DND-41 (cell line): Measurements from ENCODE around the gene TEX22.

Source experiments
- ATAC-seq: fragments of 200-7000 bp; cut with Tn5 transposase; 3 replicates; pipeline ENCODE4 v1.9.1; 2021; ENCODE audit warnings: low read depth; ENCODE audit not compliant: insufficient read depth
- DNase-seq: peaks from one replicate; pipeline ENCODE4 v3.0.0-alpha.2; 2020
- H2AFZ ChIP-seq: 2 replicates; pipeline ENCODE4 v1.6.0; 2012; ENCODE audit warnings: low read depth, low read length
- H3K27ac ChIP-seq: 2 replicates; pipeline ENCODE4 v1.5.1; 2012; ENCODE audit warnings: low read length, inconsistent platforms
- H3K27me3 ChIP-seq: fragments of 200-600 bp; sonication (generic); 2 replicates; pipeline ENCODE4 v1.6.0; 2012; ENCODE audit warnings: low read length, mild to moderate bottlenecking, inconsistent platforms; ENCODE audit not compliant: insufficient read depth, poor library complexity
- H3K36me3 ChIP-seq: 2 replicates; pipeline ENCODE4 v1.5.1; 2012; ENCODE audit warnings: low read length, inconsistent platforms; ENCODE audit not compliant: insufficient read depth
- H3K4me1 ChIP-seq: 2 replicates; pipeline ENCODE4 v1.5.1; 2012; ENCODE audit warnings: mild to moderate bottlenecking, low read length; ENCODE audit not compliant: insufficient read depth
- H3K4me2 ChIP-seq: 2 replicates; pipeline ENCODE4 v1.6.0; 2012; ENCODE audit warnings: mild to moderate bottlenecking, moderate library complexity, low read length, inconsistent platforms; ENCODE audit not compliant: insufficient read depth
- H3K4me3 ChIP-seq, 2 experiments: fragments of 200-600 bp in 1 of 2; shearing (Covaris generic) in 1 of 2; 2 replicates each; pipeline ENCODE4 v1.5.1; 2012 to 2016; ENCODE audit warnings: inconsistent platforms in 2 of 2, low read length in 2 of 2, mild to moderate bottlenecking in 2 of 2, low read depth in 1 of 2, moderate library complexity in 1 of 2
- H3K79me2 ChIP-seq: 2 replicates; pipeline ENCODE4 v1.6.0; 2012; ENCODE audit warnings: low read length, inconsistent platforms; ENCODE audit not compliant: insufficient read depth
- H3K9ac ChIP-seq: 2 replicates; pipeline ENCODE4 v1.6.0; 2012; ENCODE audit warnings: low read depth, mild to moderate bottlenecking, inconsistent platforms, low read length, moderate library complexity
- H3K9me3 ChIP-seq: 2 replicates; pipeline ENCODE4 v1.5.1; 2012; ENCODE audit warnings: low read length, moderate library complexity, mild to moderate bottlenecking, inconsistent platforms; ENCODE audit not compliant: insufficient read depth, severe bottlenecking
- H4K20me1 ChIP-seq: 2 replicates; pipeline ENCODE4 v1.6.0; 2012; ENCODE audit warnings: low read length; ENCODE audit not compliant: insufficient read depth
- CTCF ChIP-seq: IDR thresholded peaks from 2 replicates; pipeline ENCODE4 v1.5.1; 2012; ENCODE audit warnings: borderline replicate concordance, low read length, moderate library complexity, mild to moderate bottlenecking; ENCODE audit not compliant: poor library complexity, severe bottlenecking; ENCODE audit errors: extremely low read depth
- EZH2 ChIP-seq: IDR thresholded peaks from 3 replicates; pipeline ENCODE4 v1.6.1; 2012; ENCODE audit warnings: borderline replicate concordance, low read depth, mild to moderate bottlenecking, moderate library complexity, low read length, inconsistent platforms; ENCODE audit not compliant: severe bottlenecking

TEX22 gene

GRCh38 chr14:105445901-105446845 lies 47.8 kb downstream of the TEX22 start:
- Histone ChIP-seq H3K27ac (no peak overlapping the region), H4K20me1 (peaks cover 79% of the 10 kb centered on the region), H3K4me2 (no peak overlapping the region), H3K9ac (no peak overlapping the region), H3K36me3 (peaks cover 77% of the 10 kb centered on the region), H3K4me3 (no peak overlapping the region), H2AFZ (no peak overlapping the region), H3K27me3 (no peaks in the 10 kb centered on the region), H3K4me1 (no peaks in the 10 kb centered on the region), H3K79me2 (peaks cover 57% of the 10 kb centered on the region), H3K9me3 (no peaks in the 10 kb centered on the region)
- no peak for TF ChIP-seq EZH2
- TF ChIP-seq CTCF, result no peak
- DNase-seq (no peak), ATAC-seq (no peak)

- Histone ChIP-seq H3K9me3 (no peaks in the 10 kb centered on the region), H3K79me2 (peaks cover 56% of the 10 kb centered on the region), H2AFZ (no peak overlapping the region), H3K4me3 (no peak overlapping the region), H3K4me1 (no peaks in the 10 kb centered on the region), H3K36me3 (peaks cover 82% of the 10 kb centered on the region), H3K9ac (no peak overlapping the region), H3K4me2 (no peak overlapping the region), H4K20me1 (peaks cover 82% of the 10 kb centered on the region), H3K27me3 (no peaks in the 10 kb centered on the region), H3K27ac (no peak overlapping the region)
- DNase-seq (no peak), ATAC-seq (no peak)
- TF ChIP-seq CTCF (no peak), EZH2 (no peak)
Observed at GRCh38 chr14:105446971-105447370, 48.6 kb downstream of the TEX22 start.

GRCh38 chr14:105447651-105448640 lies 49.6 kb downstream of the TEX22 start:
- Histone ChIP-seq H3K79me2 (peaks cover 50% of the 10 kb centered on the region), H3K4me3 (no peak overlapping the region), H3K9ac (no peak overlapping the region), H3K27me3 (no peaks in the 10 kb centered on the region), H3K9me3 (no peaks in the 10 kb centered on the region), H3K36me3 (peaks cover 82% of the 10 kb centered on the region), H2AFZ (no peak overlapping the region), H3K4me1 (no peaks in the 10 kb centered on the region), H4K20me1 (peaks cover 72% of the 10 kb centered on the region), H3K27ac (no peak overlapping the region), H3K4me2 (no peak overlapping the region)
- DNase-seq (no peak), ATAC-seq (no peak)
- TF ChIP-seq CTCF (no peak), EZH2 (no peak)
